Transverse colon (tissue), 4 donors: ENCODE results near the gene STARD13. TPM values are rescaled to one million over a fixed set of nuclear protein-coding genes. Genes with fewer than 3 reads are reported as not detected.

ENCODE experiments used
- DNase-seq: peaks from one replicate; pipeline ENCODE4 v3.0.0-alpha.2; 2019
- H3K27ac ChIP-seq, 4 donors: fragments of 200-600 bp; sonication (generic); 2 replicates each; pipeline ENCODE4 v1.5.1; 2016 to 2018; ENCODE audit warnings: inconsistent platforms in 4 of 4
- H3K27me3 ChIP-seq: fragments of 200-600 bp; sonication (generic); 2 replicates; pipeline ENCODE4 v1.5.1; 2017; ENCODE audit warnings: inconsistent platforms
- H3K36me3 ChIP-seq, 4 donors: fragments of 200-600 bp; sonication (generic); 2 replicates each; pipeline ENCODE4 v1.5.1; 2017 to 2019; ENCODE audit warnings: inconsistent platforms in 4 of 4
- H3K4me1 ChIP-seq, 4 donors: fragments of 200-600 bp; sonication (generic); 2 replicates each; pipeline ENCODE4 v1.5.1; 2017 to 2020; ENCODE audit warnings: inconsistent platforms in 4 of 4
- H3K4me3 ChIP-seq, 4 donors: fragments of 200-600 bp; sonication (generic); 1 replicate in 1 of 4; 2 replicates in 3 of 4; pipeline versions ENCODE4 v1.5.1 to v1.6.1; 2017 to 2019; ENCODE audit warnings: inconsistent platforms in 4 of 4
- H3K9me3 ChIP-seq, 2 donors: fragments of 200-600 bp; sonication (generic); 2 replicates each; pipeline ENCODE4 v1.5.1; 2017 to 2019; ENCODE audit warnings: inconsistent platforms in 2 of 2
- CTCF ChIP-seq, 5 experiments: fragments of 200-600 bp in 3 of 5; fragments of 450-650 bp in 2 of 5; sonication (generic) in 3 of 5; IDR thresholded peaks; 1 replicate in 2 of 5; 2 replicates in 3 of 5; pipeline ENCODE4 v1.5.1; 2016 to 2017; ENCODE audit warnings: antibody characterized with exemption in 5 of 5, inconsistent platforms in 3 of 5, mild to moderate bottlenecking in 2 of 5, moderate library complexity in 1 of 5
- EP300 ChIP-seq: sonication (generic); formaldehyde crosslinking; IDR thresholded peaks from one replicate; pipeline ENCODE4 v1.6.1; 2017; ENCODE audit warnings: antibody characterized with exemption, low read depth
- POLR2A ChIP-seq: fragments of 450-650 bp; IDR thresholded peaks from one replicate; pipeline ENCODE4 v1.6.1; 2016; ENCODE audit warnings: antibody characterized with exemption, mild to moderate bottlenecking, moderate library complexity
- POLR2AphosphoS5 ChIP-seq, 3 donors: sonication (generic); formaldehyde crosslinking; IDR thresholded peaks; one replicate each; pipeline ENCODE4 v1.6.1; 2016; ENCODE audit warnings: antibody characterized with exemption in 3 of 3
- WGBS, 2 donors: methylation state at CpG; one replicate each; pipeline ENCODE4 v1.1.5; 2018; ENCODE audit warnings: low coverage in 1 of 2; 5-methylcytosine and 5-hydroxymethylcytosine counted together
- in situ Hi-C, 4 donors: fragments of 200-750 bp; cut with MboI; loops; one replicate each; pipeline versions ENCODE4 v1.15.0 to v1.15.1; 2017; ENCODE audit warnings: low sequenced_read_pairs in 3 of 4, low pct_ligation_motif_present in 1 of 4, low pct_unique_long_range_greater_than_20kb in 1 of 4
- intact Hi-C: fragments of 100-400 bp; cut with DNase I; formaldehyde crosslinking; loops from one replicate; pipeline ENCODE4 v1.15.1; 2023; ENCODE audit warnings: low total_unique reads
- total RNA-seq, 4 donors: library from RNA; depleted of rRNA; stranded (reverse); fragments of >200 nt; gene quantifications; one replicate each; pipeline ENCODE4 v1.1.0, GENCODE V29; 2016

The STARD13 gene
- total RNA-seq, 4 donors from 2014 or later = 18.1 to 107 (median 41.5) TPM

DNA sequence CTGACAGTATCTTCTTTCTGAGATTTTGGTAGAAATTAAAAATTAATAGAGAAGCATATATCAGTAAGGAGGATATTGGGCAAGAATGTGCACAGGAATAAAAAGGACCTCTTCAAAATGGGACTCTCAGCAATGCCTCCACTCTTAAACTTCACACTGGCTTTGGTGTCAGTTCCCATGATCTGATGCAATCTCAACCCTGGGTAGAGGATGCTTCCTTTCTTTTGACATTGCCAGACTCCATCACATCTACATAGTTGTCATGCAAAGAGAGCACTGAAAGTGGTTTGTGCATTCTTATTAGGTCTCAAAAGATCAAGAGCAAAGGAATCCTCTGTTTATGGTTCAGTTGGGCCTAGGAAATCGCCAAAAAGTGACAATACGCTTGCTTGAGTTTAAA, 26.3 kb downstream of the STARD13 start:
- H3K4me1 ChIP-seq = peaks cover 27 to 58% (median 29%) of the 10 kb centered on the region in 4 donors
- H3K9me3 ChIP-seq = no peaks in the 10 kb centered on the region
- DNase-seq = no peak
- intact Hi-C loops = no loop called here
- no peaks in the 10 kb centered on the region for H3K36me3 ChIP-seq
- no peaks in the 10 kb centered on the region for H3K27me3 ChIP-seq
- no peak overlapping the region for H3K4me3 ChIP-seq
- peak overlapping the region; percentile 57 to 69 (median 59) for H3K27ac ChIP-seq
- 67 to 86% methylated on average over 2 of the region's 2 CpGs for whole genome bisulfite sequencing, 2 donors
- in situ Hi-C loops = no loop called here
- TF ChIP-seq CTCF (IDR thresholded peaks at IDR 0.05) (no peak), POLR2AphosphoS5 (IDR thresholded peaks at IDR 0.05) (no peak), POLR2A (no peak), EP300 (no peak)

DNA sequence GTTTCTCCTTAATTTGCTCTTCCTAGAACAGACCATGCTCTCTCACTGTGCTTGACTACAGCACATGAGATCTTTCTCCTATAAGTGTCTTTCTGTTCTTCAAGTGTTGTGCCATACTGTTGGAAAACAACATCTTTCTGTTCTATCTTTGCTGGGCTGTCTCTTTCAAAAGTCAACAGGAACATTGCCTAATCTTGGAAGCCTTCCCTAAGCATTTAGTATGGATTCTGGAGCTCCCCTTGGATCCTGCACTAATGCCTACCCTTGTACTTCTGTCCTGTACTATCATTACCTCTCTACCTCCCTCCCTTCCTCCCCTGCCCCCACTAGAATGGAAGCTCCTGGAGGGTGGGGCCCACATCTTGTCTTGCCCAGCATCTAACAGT, 26.8 kb downstream of the STARD13 start:
- intact Hi-C loops = no loop called here
- peaks cover 22 to 55% (median 28%) of the 10 kb centered on the region in 4 donors for H3K4me1 ChIP-seq
- no peak for DNase-seq
- in situ Hi-C loops = no loop called here
- no peaks in the 10 kb centered on the region for H3K27me3 ChIP-seq
- H3K27ac ChIP-seq = peak overlapping the region; percentile 57 to 69 (median 59)
- H3K9me3 ChIP-seq = no peaks in the 10 kb centered on the region
- TF ChIP-seq CTCF (IDR thresholded peaks at IDR 0.05) (no peak), POLR2A (no peak), EP300 (no peak), POLR2AphosphoS5 (IDR thresholded peaks at IDR 0.05) (no peak)
- no peak overlapping the region for H3K4me3 ChIP-seq
- H3K36me3 ChIP-seq = no peaks in the 10 kb centered on the region

- no peaks in the 10 kb centered on the region for H3K9me3 ChIP-seq
- no peaks in the 10 kb centered on the region for H3K27me3 ChIP-seq
- H3K4me3 ChIP-seq = no peak overlapping the region
- intact Hi-C loops = no loop called here
- WGBS, 2 donors = 78 to 90% methylated on average over 7 of the region's 7 CpGs
- TF ChIP-seq CTCF (IDR thresholded peaks at IDR 0.05) = no peak
- TF ChIP-seq POLR2A = no peak
- no peak for TF ChIP-seq EP300
- H3K27ac ChIP-seq = peak overlapping the region; percentile 57 to 69 (median 59)
- in situ Hi-C loops = no loop called here
- peaks cover 22 to 48% (median 24%) of the 10 kb centered on the region in 4 donors for H3K4me1 ChIP-seq
- DNase-seq = no peak
- no peaks in the 10 kb centered on the region for H3K36me3 ChIP-seq
Observed at GRCh38 chr13:33257841-33258807, 27.4 kb downstream of the STARD13 start.

- peaks cover 11 to 40% (median 17%) of the 10 kb centered on the region in 4 donors for H3K4me1 ChIP-seq
- H3K27ac ChIP-seq = peak overlapping the region in 1 of 4 donors; percentile 17
- WGBS, 2 donors = 86 to 92% methylated on average over 1 to 3 of the region's 3 CpGs
- no peak for DNase-seq
- H3K27me3 ChIP-seq = no peaks in the 10 kb centered on the region
- intact Hi-C loops (no loop called here), in situ Hi-C loops (no loop called here)
- no peak for TF ChIP-seq POLR2A
- TF ChIP-seq EP300 = no peak
- peak in 1 of 5 experiments; percentile 13 for TF ChIP-seq CTCF (IDR thresholded peaks at IDR 0.05)
- H3K4me3 ChIP-seq = no peak overlapping the region
- H3K9me3 ChIP-seq = no peaks in the 10 kb centered on the region
- no peaks in the 10 kb centered on the region for H3K36me3 ChIP-seq
Observed at GRCh38 chr13:33256148-33256840, 29.3 kb downstream of the STARD13 start.
